Stimulated activated CD4-positive, alpha-beta T cell treated with anti-CD3 and anti-CD28 coated beads, Interleukin-4, amount 100 ng/mL, for 4 hours (primary cell): ENCODE data around the gene SMOC2.
"Not testable (repeated sequence)": the region's sequence is repeated elsewhere in the genome, so short reads cannot be mapped to it uniquely, and the experiment has no call there.

Experiments used
- DNase-seq, 2 experiments: peaks; one replicate each; pipeline ENCODE4 v3.0.0-alpha.2; 2020

SMOC2 gene

DNA sequence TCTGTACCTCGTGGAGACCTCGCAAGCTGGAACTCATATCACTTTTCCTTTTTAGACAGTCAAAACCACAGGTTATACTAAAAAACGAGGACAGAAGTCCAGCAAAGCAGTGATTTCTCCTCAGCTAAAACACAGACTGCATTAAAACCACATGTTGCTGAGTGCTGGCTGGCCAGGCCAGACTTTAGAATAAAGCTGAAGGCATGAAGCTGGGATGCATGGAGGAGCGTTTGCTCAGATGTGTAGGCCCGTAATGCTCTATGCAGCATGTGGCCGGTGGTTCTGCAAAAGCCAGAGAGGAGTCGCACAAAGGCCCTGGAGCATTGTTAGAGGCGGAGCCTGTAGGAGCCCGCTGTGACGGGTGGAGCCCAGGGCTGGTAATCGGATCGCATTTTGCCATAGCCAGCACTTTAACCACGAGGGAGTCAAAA is 83.6 kb downstream of the SMOC2 start:
- DNase-seq, result no peak

GRCh38 chr6:168525114-168525513 is 84.1 kb downstream of the SMOC2 start:
- DNase-seq, result no peak

DNA sequence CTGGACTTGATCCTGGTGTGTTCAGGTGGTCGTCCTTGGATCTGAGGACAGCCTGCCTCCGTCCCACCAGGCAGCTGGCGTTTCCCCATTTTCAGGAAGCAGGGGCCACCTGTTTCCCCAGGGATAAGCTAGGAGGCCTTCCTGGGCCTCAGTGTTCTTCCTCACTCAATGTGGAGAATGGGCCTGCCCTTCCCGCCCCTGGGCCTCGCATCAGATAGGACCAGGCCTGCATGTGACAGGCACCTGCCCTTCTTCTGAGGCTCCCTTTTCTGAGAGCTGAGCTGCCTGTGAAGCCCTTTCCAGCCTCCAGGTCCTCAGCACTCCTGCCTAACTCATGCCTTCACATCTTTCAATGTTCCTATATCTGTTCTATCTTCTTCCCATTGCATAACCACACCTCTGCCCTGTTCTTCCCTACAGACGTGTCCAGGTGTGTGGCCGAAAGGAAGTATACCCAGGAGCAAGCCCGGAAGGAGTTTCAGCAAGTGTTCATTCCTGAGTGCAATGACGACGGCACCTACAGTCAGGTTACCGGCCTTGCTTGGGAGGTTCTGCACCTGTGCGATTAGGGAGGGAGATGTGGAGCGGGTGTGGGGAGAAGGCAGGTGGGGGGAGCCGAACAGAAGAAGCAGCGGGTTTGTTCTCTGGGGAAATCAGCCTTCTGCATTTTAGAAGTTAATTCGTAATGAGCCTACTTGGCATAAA is 85.1 kb downstream of the SMOC2 start:
- DNase-seq, result no peak

DNA sequence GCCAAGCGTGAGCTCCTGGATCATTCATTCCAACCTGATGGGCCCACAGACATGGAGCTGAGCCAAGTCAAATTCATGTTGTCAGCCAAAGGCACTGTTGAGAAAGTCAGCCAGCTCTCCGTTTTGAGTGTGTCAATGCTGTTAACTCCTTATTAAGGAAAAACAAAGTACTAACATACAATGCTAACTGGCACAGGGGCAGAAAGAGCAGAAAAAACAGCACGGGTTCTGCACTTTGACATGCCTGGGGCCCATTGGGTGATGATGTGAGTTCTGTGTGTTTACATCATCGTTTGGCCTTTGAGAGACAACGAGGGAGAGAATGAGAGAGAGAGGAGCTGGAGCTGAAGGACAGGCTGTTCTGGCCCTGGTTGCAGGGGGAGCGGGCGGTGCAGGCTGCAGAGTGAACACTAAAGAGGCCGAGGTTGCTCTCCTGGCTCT is 85.9 kb downstream of the SMOC2 start:
- no peak for DNase-seq

GRCh38 chr6:168527451-168528210 is 86.6 kb downstream of the SMOC2 start:
- DNase-seq, result no peak

DNA sequence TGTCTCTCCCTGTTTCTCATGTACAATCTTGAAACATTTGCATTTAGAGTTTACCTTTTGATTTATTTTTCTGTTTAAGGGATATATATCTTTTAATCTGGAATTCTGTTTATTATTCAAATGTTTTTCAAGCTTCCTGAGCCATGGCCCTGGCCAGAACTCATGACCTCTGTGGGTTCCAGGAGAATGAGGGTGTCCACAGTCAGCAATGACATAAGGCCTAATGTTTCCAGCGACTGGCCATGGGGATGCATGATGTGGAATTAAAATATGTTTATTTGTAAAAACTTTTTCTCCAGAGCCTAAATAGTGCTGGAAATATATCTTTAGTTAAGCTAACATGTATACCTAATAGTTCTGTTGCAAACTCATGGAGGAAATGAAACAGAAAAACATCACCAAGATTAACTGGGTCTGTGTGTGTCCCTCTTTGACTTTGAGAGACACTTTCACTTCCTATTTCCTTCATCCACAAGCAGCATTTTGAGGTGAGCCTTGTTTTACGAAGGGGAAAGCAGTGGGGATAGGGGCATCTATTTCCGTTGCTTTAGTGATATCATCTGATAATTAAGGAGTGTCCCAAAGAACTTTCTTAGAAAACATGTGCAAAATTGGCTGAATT is 87.6 kb downstream of the SMOC2 start:
- no peak for DNase-seq

GRCh38 chr6:168529214-168529613 is 88.2 kb downstream of the SMOC2 start:
- no peak for DNase-seq

DNA sequence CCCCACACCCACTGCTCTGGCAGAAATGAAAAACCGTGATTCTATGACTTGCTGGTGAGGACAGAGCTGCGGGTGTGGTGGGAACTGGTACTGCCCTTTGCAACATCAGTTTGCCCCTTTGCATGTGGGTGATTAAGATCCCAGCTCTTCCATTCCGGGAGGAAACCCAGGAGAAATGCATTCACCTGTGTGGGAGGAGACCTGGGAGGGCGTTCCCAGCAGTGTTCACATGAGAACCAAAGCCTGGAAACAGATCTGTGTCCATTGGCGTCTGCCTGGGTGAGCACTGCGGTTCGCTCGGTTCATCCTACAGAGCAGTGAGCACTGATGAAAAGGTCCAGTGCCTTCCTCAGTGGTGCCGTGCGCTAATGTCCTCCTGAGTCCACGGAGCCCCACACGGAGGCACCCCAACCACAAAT is 89.7 kb downstream of the SMOC2 start:
- DNase-seq, result no peak

GRCh38 chr6:168532070-168532469 is 91.1 kb downstream of the SMOC2 start:
- no peak for DNase-seq

DNA sequence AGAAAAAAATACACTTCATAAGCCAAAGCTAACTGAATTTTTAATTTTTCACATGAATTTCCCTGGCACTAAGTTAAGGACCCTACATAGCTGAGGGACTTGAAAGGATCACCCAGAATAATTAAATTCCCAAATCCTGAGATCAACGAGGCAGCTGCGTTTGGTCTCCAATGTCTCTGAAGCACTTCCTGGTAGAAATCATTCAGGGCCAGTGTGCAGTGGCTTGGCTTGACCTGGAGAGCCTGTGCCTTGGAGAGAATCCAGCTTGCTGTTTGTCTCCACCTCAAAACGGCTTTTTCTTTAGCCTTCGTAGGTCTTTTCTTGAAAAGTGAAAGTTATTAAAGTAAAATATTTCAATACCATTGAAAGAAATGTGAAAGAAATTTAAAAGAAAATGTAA is 92.4 kb downstream of the SMOC2 start:
- DNase-seq, result no peak

GRCh38 chr6:168534265-168534664 is 93.3 kb downstream of the SMOC2 start:
- no peak for DNase-seq

DNA sequence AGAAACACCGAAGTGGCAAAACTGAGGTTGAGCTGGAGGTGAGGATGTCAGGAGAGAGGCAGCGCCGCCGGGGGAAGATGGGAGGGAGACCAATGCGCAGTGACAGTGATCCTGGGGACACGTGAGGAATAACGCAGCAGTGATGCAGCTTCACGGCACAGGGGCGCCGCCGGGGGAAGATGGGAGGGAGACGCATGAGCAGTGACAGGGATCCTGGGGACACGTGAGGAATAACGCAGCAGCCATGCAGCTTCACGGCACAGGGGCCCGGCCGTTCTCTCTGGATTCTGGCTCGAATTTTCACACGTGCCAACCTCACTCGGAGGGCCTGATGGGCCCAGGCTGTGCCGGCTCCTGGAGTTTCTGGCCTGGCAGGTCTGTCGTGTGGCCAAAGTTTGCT is 94.7 kb downstream of the SMOC2 start:
- no peak for DNase-seq

DNA sequence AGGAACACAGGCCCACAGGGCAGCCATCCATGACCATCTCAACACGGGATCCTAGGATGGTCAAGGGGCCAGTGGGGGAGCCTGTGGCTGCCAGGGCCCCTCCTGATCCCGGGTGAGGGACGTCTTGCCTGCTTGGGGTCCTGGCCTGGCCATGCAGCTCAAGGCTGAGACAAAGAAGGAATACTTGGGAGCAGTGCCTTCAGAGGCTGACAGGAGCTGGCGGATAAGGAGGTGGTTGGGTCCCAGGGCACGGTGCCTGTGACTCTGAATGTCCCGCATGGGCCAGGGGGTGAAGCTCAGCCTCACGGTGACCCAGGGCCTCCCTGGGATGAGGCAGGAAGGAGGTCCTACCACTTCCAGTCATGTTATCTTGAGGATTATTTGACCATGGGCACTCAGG is 95.2 kb downstream of the SMOC2 start:
- DNase-seq, result no peak

- no peak for DNase-seq
These were observed 95.9 kb downstream of the SMOC2 start for GRCh38 chr6:168536665-168537539.

DNA sequence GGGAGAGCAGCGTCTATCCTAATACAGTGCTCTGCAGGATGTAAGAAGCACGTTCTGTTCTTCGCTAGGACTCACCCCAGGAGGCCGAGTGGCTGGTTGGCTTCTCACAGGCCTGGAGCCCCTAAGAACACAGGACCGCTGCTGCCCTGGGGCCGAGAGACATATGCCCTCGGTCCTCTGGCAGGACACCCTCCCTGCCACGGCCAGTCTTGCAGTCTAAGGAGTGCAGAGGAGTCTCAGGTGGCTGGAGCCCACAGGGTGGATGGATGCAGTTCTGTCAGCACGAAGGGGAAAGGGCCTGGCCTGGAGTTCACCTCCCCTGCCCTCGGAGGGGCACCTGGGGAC is 96.5 kb downstream of the SMOC2 start:
- DNase-seq, result no peak

DNA sequence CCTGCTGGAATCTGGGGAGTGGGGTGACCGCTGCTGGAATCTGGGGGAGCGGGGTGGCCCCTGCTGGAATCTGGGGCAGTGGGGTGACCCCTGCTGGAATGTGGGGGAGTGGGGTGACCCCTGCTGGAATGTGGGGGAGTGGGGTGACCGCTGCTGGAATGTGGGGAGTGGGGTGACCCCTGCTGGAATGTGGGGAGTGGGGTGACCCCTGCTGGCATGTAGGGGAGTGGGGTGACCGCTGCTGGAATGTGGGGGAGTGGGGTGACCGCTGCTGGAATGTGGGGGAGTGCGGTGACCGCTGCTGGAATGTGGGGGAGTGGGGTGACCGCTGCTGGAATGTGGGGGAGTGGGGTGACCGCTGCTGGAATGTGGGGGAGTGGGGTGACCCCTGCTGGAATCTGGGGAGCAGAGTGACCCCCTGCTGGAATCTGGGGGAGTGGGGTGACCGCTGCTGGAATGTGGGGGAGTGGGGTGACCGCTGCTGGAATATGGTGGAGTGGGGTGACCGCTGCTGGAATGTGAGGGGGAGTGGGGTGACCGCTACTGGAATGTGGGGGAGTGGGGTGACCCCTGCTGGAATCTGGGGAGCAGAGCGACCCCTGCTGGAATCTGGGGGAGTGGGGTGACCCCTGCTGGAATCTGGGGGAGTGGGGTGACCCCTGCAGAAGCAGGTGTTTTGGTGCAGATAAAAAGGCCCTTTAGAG is 97.4 kb downstream of the SMOC2 start:
- DNase-seq, result not testable (repeated sequence)

DNA sequence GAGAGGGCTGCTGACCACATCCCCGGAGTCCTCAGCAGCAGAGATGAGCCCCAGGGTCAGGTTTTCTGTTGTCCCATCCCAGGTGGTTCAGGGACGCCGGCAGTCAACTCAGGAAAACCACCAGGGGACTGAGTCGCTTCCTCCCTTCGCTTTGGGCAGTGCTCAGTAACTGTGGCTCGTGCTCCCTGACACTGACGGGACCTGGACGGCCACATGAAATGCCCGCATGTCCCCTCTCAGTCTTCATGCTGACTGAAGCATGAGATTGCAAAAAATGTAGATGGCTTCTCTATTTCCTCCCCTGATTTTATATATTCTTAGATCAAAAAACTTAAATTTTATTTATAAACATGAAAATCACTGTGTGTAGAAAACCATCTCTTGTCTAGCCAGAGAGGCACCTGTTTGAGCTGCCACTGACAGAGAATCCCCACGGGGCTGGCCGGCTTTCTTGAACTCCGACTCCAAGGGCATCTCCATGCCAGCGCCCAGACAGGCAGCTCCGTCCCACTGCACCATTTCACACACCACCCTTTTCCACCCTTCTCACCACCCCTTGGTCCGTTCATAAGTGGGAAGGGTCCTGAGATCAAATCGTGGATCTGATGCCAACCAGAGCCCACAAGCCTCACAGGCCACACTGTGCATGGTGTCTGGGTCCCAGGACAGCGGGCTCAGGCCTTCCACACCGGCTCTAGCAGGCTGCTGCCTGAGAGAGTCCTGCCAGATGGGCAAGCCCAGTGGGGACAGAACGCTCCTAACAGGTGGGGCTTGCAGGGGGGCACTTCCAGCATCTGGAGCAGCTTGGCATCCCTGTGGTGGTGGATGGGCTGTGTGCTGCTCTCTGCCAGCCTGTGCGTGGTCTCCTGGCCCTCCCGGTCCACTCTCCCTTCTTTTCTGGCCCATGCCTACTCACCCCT is 98.2 kb downstream of the SMOC2 start:
- DNase-seq, result no peak

- no peak for DNase-seq
These were observed 99.8 kb downstream of the SMOC2 start for GRCh38 chr6:168540713-168541291.

DNA sequence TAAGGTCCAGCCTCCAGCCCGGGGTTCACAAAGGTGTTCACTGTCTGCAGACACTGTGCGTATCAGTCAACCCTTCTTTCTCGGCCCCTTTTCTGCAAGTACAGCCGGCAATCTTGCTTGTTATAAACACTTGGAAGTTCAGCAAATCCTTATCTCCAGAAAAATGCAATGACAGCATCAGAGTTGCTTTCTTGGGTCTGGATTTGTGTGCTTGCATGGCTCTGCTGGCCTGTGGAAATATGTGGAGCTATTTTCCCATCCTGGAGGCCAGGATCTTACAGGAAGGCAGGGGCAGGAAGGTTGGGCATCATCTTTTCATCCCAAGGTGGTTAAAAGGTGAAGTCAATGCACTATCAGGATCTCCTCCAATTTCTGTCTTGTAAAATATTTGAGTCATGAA is 100.3 kb downstream of the SMOC2 start:
- no peak for DNase-seq

DNA sequence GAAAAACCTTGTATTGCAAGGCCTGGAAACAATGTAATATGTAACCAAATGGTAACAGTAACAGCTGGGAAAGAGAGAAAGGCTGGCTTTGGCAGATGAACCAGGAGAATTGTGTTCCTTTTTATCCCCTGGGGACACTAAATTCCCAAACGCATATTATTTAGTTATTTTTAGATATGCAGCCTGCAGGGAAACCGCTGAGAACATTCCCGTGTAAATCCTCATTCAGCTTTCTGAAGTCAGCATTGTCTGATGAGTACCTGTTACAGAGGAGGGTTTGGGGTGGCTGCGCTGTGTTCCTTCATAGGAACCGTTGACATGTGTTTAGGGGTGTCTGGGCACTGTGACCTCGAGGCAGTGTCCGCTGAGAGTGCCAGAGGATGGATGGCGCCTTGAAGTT is 101.3 kb downstream of the SMOC2 start:
- no peak for DNase-seq

DNA sequence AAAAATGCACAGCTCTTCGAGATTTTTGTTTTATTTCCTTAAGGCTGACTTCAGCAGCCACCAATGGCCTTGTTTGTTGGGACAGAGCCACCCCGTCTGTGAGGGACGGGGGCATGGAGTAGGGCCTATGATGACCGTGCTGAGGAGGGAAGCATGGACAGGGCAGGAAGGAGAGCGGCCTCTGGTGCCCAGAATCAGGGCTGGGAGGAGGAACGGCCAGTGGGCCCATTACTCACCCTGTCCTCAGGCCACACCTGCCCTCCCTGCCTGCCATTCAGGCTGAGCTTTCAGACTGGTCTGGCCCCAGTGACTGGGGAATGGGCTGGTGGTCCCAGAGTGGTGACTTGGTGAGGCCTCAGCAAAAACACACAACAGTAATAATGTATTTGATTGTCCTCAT is 104.4 kb downstream of the SMOC2 start:
- no peak for DNase-seq
